Measurements from ENCODE around the gene EPHA6. TPM values are rescaled to one million over a fixed set of nuclear protein-coding genes. Genes with fewer than 3 reads are reported as not detected.

The EPHA6 gene
- total and polyA plus RNA-seq, 2 donors (not counting 1 experiment from before 2014, with no cell fraction given) = not detected

DNA sequence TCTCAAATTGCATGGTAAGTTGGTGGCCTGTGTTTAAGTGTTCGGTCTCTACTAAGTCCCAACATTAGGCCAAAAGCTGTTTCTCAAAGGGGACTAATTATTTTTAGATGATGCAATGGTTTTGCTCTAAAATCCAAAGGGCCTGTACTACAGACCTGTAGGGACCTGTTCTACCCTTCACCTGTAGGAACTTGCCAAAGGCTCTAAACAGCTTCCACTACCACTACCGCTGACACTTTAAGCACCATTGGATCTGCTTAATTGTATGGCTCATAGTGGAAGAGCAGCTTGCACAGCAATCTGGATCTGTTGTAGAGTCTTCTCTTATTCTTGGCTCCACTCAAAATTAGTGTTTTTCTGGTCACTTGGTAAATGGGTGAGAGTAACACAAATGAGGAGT, 346.8 kb downstream of the EPHA6 start:
- Histone ChIP-seq H3K9me3 (ENCODE audit: control extremely low read depth in 1 of 3, control insufficient read depth in 2 of 3, insufficient read depth in 1 of 3, low read length in 2 of 3) (no peaks in the 10 kb centered on the region), H4K20me1 (ENCODE audit: control insufficient read depth, insufficient read depth, low read length, poor library complexity, severe bottlenecking) (no peaks in the 10 kb centered on the region), H3K4me3 (ENCODE audit: control extremely low read depth in 1 of 5, extremely low read depth in 1 of 5, insufficient read depth in 1 of 5, low read depth in 2 of 5, low read length in 4 of 5) (no peak overlapping the region), H3K36me3 (replicated peaks in 1 of 2; ENCODE audit: control extremely low read depth in 1 of 2, control insufficient read depth in 1 of 2, extremely low read depth in 1 of 2, insufficient read depth in 2 of 2, low read length in 1 of 2) (no peaks in the 10 kb centered on the region), H2AFZ (ENCODE audit: insufficient read depth, low read depth, low read length, poor library complexity, severe bottlenecking) (no peak overlapping the region), H3K4me2 (replicated peaks; ENCODE audit: low read depth, low read length, poor library complexity, severe bottlenecking) (no peak overlapping the region), H3K27ac (ENCODE audit: low read length in 2 of 2) (no peak overlapping the region), H3K79me2 (ENCODE audit: control insufficient read depth, insufficient read depth, low read length) (no peaks in the 10 kb centered on the region), H3K27me3 (replicated peaks in 1 of 4; ENCODE audit: control extremely low read depth in 1 of 4, control insufficient read depth in 3 of 4, insufficient read depth in 4 of 4, low read length in 3 of 4) (no peaks in the 10 kb centered on the region), H3K4me1 (ENCODE audit: control insufficient read depth in 2 of 2, insufficient read depth in 2 of 2, low read length in 2 of 2) (no peaks in the 10 kb centered on the region), H3K9ac (ENCODE audit: low read length) (no peak overlapping the region)
- Mint-ChIP-seq H3K4me3 (no peak overlapping the region), H3K9me3 (ENCODE audit: insufficient read depth) (peaks cover 4% of the 10 kb centered on the region), H3K27ac (no peak overlapping the region), H3K27me3 (no peaks in the 10 kb centered on the region), H3K4me1 (no peaks in the 10 kb centered on the region)
- no peak for ATAC-seq (ENCODE audit: low read depth)
- DNase-seq = no peak
- CTCF ChIA-PET = no interaction called here
- 80% methylated on average over 1 of the region's 2 CpGs for WGBS (ENCODE audit: insufficient coverage)
- no peak for TF ChIP-seq EZH2 (IDR thresholded peaks at IDR 0.05; ENCODE audit: borderline replicate concordance, insufficient read depth, low read depth, low read length, poor library complexity, severe bottlenecking)
- POLR2A ChIA-PET = no interaction called here
- intact Hi-C loops (cut with micrococcal nuclease) = no loop called here

DNA sequence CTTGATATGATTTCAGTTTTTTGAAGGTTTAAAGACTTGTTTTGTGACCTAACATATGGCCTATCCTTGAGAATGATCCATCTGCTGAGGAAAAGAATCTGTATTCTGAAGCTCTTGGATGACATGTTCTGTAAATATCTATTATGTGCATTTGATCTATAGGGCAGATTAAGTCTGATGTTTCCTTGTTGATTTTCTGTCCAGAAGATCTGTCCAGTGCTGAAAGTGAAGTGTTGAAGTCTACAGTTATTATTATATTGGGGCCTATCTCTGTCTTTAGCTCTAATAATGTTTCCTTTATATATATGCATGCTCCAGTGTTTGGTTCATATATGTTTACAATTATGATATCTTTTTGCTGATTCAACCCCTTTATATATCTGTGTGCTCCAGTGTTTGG, 362.8 kb downstream of the EPHA6 start:
- Histone ChIP-seq H3K79me2 (ENCODE audit: control insufficient read depth, insufficient read depth, low read length) (no peaks in the 10 kb centered on the region), H3K36me3 (replicated peaks in 1 of 2; ENCODE audit: control extremely low read depth in 1 of 2, control insufficient read depth in 1 of 2, extremely low read depth in 1 of 2, insufficient read depth in 2 of 2, low read length in 1 of 2) (no peaks in the 10 kb centered on the region), H3K27me3 (replicated peaks in 1 of 4; ENCODE audit: control extremely low read depth in 1 of 4, control insufficient read depth in 3 of 4, insufficient read depth in 4 of 4, low read length in 3 of 4) (no peaks in the 10 kb centered on the region), H3K9ac (ENCODE audit: low read length) (no peak overlapping the region), H3K9me3 (ENCODE audit: control extremely low read depth in 1 of 3, control insufficient read depth in 2 of 3, insufficient read depth in 1 of 3, low read length in 2 of 3) (no peaks in the 10 kb centered on the region), H3K27ac (ENCODE audit: low read length in 2 of 2) (no peak overlapping the region), H4K20me1 (ENCODE audit: control insufficient read depth, insufficient read depth, low read length, poor library complexity, severe bottlenecking) (no peaks in the 10 kb centered on the region), H3K4me3 (ENCODE audit: control extremely low read depth in 1 of 5, extremely low read depth in 1 of 5, insufficient read depth in 1 of 5, low read depth in 2 of 5, low read length in 4 of 5) (no peak overlapping the region), H3K4me2 (replicated peaks; ENCODE audit: low read depth, low read length, poor library complexity, severe bottlenecking) (no peak overlapping the region), H3K4me1 (ENCODE audit: control insufficient read depth in 2 of 2, insufficient read depth in 2 of 2, low read length in 2 of 2) (no peaks in the 10 kb centered on the region), H2AFZ (ENCODE audit: insufficient read depth, low read depth, low read length, poor library complexity, severe bottlenecking) (no peak overlapping the region)
- H3K4me3 Mint-ChIP-seq = no peak overlapping the region
- ChIA-PET CTCF (no interaction called here), POLR2A (no interaction called here)
- ATAC-seq (ENCODE audit: low read depth) (no peak), DNase-seq (no peak)
- H3K27ac Mint-ChIP-seq = no peak overlapping the region
- H3K4me1 Mint-ChIP-seq = no peaks in the 10 kb centered on the region
- peaks cover 13% of the 10 kb centered on the region for H3K9me3 Mint-ChIP-seq (ENCODE audit: insufficient read depth)
- H3K27me3 Mint-ChIP-seq = no peaks in the 10 kb centered on the region
- intact Hi-C loops (cut with micrococcal nuclease) = no loop called here
- TF ChIP-seq CTCF (IDR thresholded peaks at IDR 0.05) (no peak), EZH2 (IDR thresholded peaks at IDR 0.05; ENCODE audit: borderline replicate concordance, insufficient read depth, low read depth, low read length, poor library complexity, severe bottlenecking) (no peak)

Measured in B cell (primary cell).